Lower leg skin (tissue), 4 donors: ENCODE results near the gene TSPOAP1. TPM values are rescaled to one million over a fixed set of nuclear protein-coding genes. Genes with fewer than 3 reads are reported as not detected.

ENCODE experiments used
- DNase-seq, 2 donors: peaks; one replicate each; pipeline ENCODE4 v3.0.0-alpha.2; 2019; ENCODE audit warnings: low spot score in 2 of 2
- H3K4me3 ChIP-seq: fragments of 200-600 bp; sonication (generic); 2 replicates; pipeline ENCODE4 v1.5.1; 2017; ENCODE audit warnings: mild to moderate bottlenecking, low read depth; ENCODE audit not compliant: poor library complexity, severe bottlenecking
- POLR2A ChIP-seq, 2 donors: fragments of 450-650 bp; IDR thresholded peaks; one replicate each; pipeline ENCODE4 v1.6.1; 2016 to 2017; ENCODE audit warnings: antibody characterized with exemption in 2 of 2, mild to moderate bottlenecking in 1 of 2, moderate library complexity in 1 of 2
- WGBS, 2 donors: methylation state at CpG; one replicate each; pipeline ENCODE4 v1.1.5; 2018; 5-methylcytosine and 5-hydroxymethylcytosine counted together
- intact Hi-C: fragments of 100-400 bp; cut with DNase I; formaldehyde crosslinking; loops from one replicate; pipeline ENCODE4 v1.15.0; 2023; ENCODE audit warnings: low total_unique reads
- total RNA-seq, 4 donors: library from RNA; depleted of rRNA; stranded (reverse); fragments of >200 nt; gene quantifications; one replicate each; pipeline ENCODE4 v1.1.0, GENCODE V29; 2016
- TF ChIP-seq, protein P1 (sequence below), 3 donors: fragments of 450-650 bp; IDR thresholded peaks; one replicate each; pipeline ENCODE4 v1.5.1; 2016; ENCODE audit warnings: antibody characterized with exemption in 3 of 3, mild to moderate bottlenecking in 3 of 3, moderate library complexity in 2 of 3

TSPOAP1 gene
- total RNA-seq, 4 donors from 2014 or later, result 8.2 to 18.3 (median 8.8) TPM

DNA sequence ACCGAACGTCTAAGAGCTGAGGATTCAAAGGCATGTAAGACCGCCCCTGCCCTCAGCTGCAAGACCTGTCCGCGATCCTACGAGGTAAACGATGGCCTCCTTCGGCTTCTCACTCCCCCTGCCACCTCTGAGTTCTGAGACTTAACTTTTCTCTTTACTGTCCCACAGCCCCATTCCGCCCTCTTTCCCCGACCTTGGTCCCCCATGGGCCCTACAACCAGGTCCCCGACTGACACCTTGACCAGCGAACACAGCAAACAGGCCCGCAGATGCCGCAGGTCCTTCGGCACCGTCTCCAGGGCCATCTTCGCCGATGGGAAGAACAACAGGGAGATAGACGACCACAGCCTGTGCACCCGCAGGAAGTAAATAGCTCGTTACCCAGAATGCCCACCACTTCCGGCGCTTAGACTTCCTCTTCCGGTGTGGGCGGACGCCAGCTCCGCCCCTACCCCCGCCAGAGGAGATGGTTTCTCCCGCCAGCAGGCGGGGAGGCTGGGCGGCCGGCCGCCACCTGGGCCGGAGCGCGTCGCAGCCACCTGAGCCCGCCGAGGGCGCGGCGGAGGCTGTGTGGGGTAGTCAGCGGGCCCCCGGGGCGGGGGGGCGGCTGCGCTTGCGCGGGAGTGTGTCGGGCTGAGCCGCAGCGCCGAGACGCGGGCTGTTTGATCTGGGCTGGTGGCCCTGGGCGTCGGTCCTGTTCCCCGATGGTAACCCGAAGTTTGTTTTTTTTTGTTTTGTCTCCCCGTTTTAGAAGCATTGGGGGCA lies 23.4 kb upstream of the TSPOAP1 start, which contains the start of gene SUPT4H1:
SUPT4H1 (minus strand) TSS at position 371 of the 765 bp plus-strand sequence; CDS start at position 305, 66 bp downstream.
- intact Hi-C loops, result loop anchor here (5.0 kb wide), 1 partner anchor 65 kb away; the partner anchor contains the start of gene RNF43

DNA sequence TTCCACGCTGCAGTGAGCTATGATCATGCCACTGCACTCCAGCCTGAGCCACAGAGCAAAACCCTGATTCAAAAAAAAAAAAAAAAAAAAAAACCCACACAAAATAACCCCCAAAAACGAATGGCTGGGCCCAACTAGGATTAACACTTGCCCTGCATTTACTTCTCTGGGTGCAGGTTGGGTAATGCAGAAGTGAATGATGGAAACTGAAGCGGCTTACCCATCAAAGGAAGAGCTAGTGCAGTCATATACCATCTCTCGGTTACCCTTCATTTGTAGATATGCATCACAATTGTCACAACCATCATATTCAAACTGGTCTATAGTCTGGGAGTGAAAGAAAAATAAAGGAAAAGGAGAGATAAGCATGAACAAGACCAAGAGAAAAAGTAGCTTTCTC lies 22.6 kb upstream of the TSPOAP1 start:
- intact Hi-C loops, result loop anchor here (5.0 kb wide), 1 partner anchor 66 kb away; the partner anchor contains the start of gene RNF43
- 63 to 65% methylated on average over 4 of the region's 4 CpGs for WGBS, 2 donors
- TF ChIP-seq POLR2A (IDR thresholded peaks at IDR 0.05), result no peak
- TF ChIP-seq, protein P1, sequence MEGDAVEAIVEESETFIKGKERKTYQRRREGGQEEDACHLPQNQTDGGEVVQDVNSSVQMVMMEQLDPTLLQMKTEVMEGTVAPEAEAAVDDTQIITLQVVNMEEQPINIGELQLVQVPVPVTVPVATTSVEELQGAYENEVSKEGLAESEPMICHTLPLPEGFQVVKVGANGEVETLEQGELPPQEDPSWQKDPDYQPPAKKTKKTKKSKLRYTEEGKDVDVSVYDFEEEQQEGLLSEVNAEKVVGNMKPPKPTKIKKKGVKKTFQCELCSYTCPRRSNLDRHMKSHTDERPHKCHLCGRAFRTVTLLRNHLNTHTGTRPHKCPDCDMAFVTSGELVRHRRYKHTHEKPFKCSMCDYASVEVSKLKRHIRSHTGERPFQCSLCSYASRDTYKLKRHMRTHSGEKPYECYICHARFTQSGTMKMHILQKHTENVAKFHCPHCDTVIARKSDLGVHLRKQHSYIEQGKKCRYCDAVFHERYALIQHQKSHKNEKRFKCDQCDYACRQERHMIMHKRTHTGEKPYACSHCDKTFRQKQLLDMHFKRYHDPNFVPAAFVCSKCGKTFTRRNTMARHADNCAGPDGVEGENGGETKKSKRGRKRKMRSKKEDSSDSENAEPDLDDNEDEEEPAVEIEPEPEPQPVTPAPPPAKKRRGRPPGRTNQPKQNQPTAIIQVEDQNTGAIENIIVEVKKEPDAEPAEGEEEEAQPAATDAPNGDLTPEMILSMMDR (IDR thresholded peaks at IDR 0.05), result no peak
- H3K4me3 ChIP-seq, result peak overlapping the region; percentile 98
- DNase-seq, result no peak

More for the DNA sequence above, 23.4 kb upstream of the TSPOAP1 start, which contains the start of gene SUPT4H1:
- peak in 1 of 2 donors; percentile 83 for TF ChIP-seq POLR2A (IDR thresholded peaks at IDR 0.05)
- TF ChIP-seq, protein P1 (IDR thresholded peaks at IDR 0.05), result no peak
- peak; percentile 86 to 97 for DNase-seq
- peak within 1 kb of the TSS; percentile 98 for H3K4me3 ChIP-seq
- 0 to 1% methylated on average over 47 to 49 of the region's 60 CpGs for WGBS, 2 donors

DNA sequence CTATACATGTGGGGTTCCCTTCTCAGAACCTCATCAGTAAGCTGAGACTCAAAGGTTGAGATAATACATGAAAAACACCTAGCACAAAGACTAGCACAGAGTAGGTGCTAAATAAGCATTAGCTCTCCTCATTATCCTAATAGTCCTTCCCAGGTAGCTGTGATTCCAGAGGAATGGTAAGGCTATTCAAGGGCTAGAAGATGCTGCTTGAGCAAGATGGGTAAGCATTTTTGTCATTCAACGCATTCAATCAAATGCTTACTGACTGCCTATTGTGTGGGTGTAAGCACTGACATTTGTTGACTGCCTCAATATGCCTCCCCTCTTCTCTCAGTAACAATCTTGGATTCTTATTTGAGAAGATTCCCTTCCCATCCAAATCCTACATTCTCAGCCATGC lies 19.4 kb upstream of the TSPOAP1 start:
- 94 to 100% methylated on average over 1 of the region's 1 CpG for WGBS, 2 donors
- intact Hi-C loops, result no loop called here
- DNase-seq, result no peak
- H3K4me3 ChIP-seq, result no peak overlapping the region
- no peak for TF ChIP-seq POLR2A (IDR thresholded peaks at IDR 0.05)
- TF ChIP-seq, protein P1 (IDR thresholded peaks at IDR 0.05), result no peak

DNA sequence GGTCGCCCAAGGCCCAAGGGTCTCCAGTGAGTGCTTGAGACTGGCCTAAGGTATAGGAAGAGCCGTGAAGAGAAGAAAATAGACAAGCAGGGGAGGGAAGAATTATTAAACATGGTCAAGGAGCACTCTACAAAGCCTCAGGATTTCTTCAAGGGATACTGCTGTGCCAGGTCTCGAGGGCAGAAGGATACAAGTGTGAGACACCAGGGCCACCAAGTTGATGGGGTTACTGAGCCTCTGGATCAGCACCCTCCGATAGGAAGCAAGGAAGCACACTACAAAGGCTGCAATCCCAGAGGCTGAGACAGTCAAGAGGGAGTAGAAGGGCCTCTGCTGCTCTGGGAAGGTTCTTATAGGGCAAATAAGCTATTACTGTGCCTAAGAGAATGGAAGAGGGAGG lies 16.9 kb upstream of the TSPOAP1 start:
- TF ChIP-seq, protein P1 (IDR thresholded peaks at IDR 0.05), result no peak
- TF ChIP-seq POLR2A (IDR thresholded peaks at IDR 0.05), result no peak
- DNase-seq, result no peak
- H3K4me3 ChIP-seq, result no peak overlapping the region
- intact Hi-C loops, result no loop called here
- WGBS, 2 donors, result 77 to 84% methylated on average over 4 of the region's 4 CpGs

DNA sequence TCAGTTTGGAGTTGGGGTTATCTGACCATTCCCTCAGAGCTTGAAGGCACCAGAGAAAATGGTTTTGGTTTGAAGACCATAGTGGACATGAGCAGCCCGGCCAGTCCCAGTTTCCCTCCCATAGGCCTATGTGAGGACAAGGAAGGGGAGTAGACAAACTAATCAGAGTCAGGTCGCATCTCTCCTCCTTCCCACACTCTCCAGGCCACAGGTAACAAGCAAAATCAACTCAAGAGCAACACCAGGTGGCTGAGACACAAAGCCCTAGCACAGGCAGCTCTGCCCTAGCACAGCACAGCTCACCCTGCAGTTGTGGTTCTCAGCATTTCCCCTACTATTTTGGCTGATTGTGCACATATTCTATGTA lies 16.2 kb upstream of the TSPOAP1 start:
- no peak overlapping the region for H3K4me3 ChIP-seq
- DNase-seq, result no peak
- intact Hi-C loops, result no loop called here
- no peak for TF ChIP-seq POLR2A (IDR thresholded peaks at IDR 0.05)
- TF ChIP-seq, protein P1 (IDR thresholded peaks at IDR 0.05), result no peak
- 56 to 64% methylated on average over 2 of the region's 2 CpGs for WGBS, 2 donors
